GOT3 (cell line): ENCODE results near the gene RPL35.

Experiments
- DNase-seq: peaks from one replicate; lab custom pipeline; 2025; ENCODE audit warnings: mixed read lengths; lab: John Stamatoyannopoulos, UW

The RPL35 gene

GRCh38 chr9:124877021-124877782 is 15.4 kb upstream of the RPL35 start:
- no peak for DNase-seq

- no peak for DNase-seq
Measured at GRCh38 chr9:124875501-124875900, 13.7 kb upstream of the RPL35 start.

GRCh38 chr9:124873664-124874063 is 11.9 kb upstream of the RPL35 start:
- no peak for DNase-seq

GRCh38 chr9:124871156-124871561 is 9.4 kb upstream of the RPL35 start:
- no peak for DNase-seq

GRCh38 chr9:124870723-124871122 is 9.0 kb upstream of the RPL35 start:
- no peak for DNase-seq

GRCh38 chr9:124869986-124870560 is 8.3 kb upstream of the RPL35 start:
- no peak for DNase-seq

- DNase-seq, result no peak
Measured at GRCh38 chr9:124869466-124869985, 7.8 kb upstream of the RPL35 start.

- DNase-seq, result peak; percentile 35
Measured at GRCh38 chr9:124868511-124869465, 7.0 kb upstream of the RPL35 start.

- no peak for DNase-seq
Measured at GRCh38 chr9:124863371-124863871, 1.7 kb upstream of the RPL35 start.

- DNase-seq, result no peak
Measured at GRCh38 chr9:124860582-124861341, 995 bp downstream of the RPL35 start.

- no peak for DNase-seq
Measured at GRCh38 chr9:124859803-124860581, 1.8 kb downstream of the RPL35 start.

GRCh38 chr9:124858330-124859046 is 3.3 kb downstream of the RPL35 start:
- no peak for DNase-seq

GRCh38 chr9:124857533-124858162 is 4.1 kb downstream of the RPL35 start:
- no peak for DNase-seq

- DNase-seq, result no peak
Measured at GRCh38 chr9:124855944-124856765, 5.6 kb downstream of the RPL35 start.

GRCh38 chr9:124855566-124855943 is 6.2 kb downstream of the RPL35 start:
- no peak for DNase-seq

GRCh38 chr9:124854822-124855221 is 6.9 kb downstream of the RPL35 start:
- DNase-seq, result no peak

- DNase-seq, result no peak
Measured at GRCh38 chr9:124854161-124854560, 7.6 kb downstream of the RPL35 start.

GRCh38 chr9:124853605-124854143 is 8.1 kb downstream of the RPL35 start:
- DNase-seq, result no peak
